H1 (cell line): ENCODE results near the gene TCF7. TPM values are rescaled to one million over a fixed set of nuclear protein-coding genes. Genes with fewer than 3 reads are reported as not detected.

Experiments used
- CTCF ChIA-PET: fragments of 300-600 bp; sonication (Branson Sonifier 250); formaldehyde crosslinking; loops from one replicate; lab custom pipeline; 2021; ENCODE audit not compliant: partially characterized antibody; lab: Charles Lee
- POLR2A ChIA-PET: fragments of 300-600 bp; sonication (Branson Sonifier 250); formaldehyde crosslinking; loops from one replicate; lab custom pipeline; 2021; ENCODE audit warnings: inconsistent platforms; ENCODE audit not compliant: partially characterized antibody; lab: Charles Lee
- DNase-seq, 2 experiments: peaks; one replicate each; pipeline versions ENCODE4 v3.0.0 to v3.0.0-alpha.2; 2010 to 2022; ENCODE audit warnings: low spot score in 2 of 2, low read depth in 1 of 2, mixed read lengths in 1 of 2
- FAIRE-seq: peaks from 2 replicates; lab custom pipeline; 2011; peaks lifted over from hg19 to GRCh38; lab: Jason Lieb, UNC
- H2AFZ ChIP-seq: 2 replicates; pipeline ENCODE4 v1.8.1; 2012; ENCODE audit warnings: low read length, inconsistent platforms
- H2AK5ac ChIP-seq: 2 replicates; pipeline ENCODE4 v1.6.1; 2013; ENCODE audit warnings: low read depth, low read length
- H2BK120ac ChIP-seq: replicated peaks from 2 replicates; pipeline ENCODE3; 2013; ENCODE audit warnings: low read depth, low read length, inconsistent platforms
- H2BK12ac ChIP-seq: 2 replicates; pipeline ENCODE4 v1.6.1; 2013; ENCODE audit warnings: low read depth, low read length
- H2BK15ac ChIP-seq: 2 replicates; pipeline ENCODE4 v1.6.1; 2013; ENCODE audit warnings: low read length
- H2BK20ac ChIP-seq: 2 replicates; pipeline ENCODE4 v1.6.1; 2013; ENCODE audit warnings: low read length
- H2BK5ac ChIP-seq: 2 replicates; pipeline ENCODE4 v1.6.1; 2013; ENCODE audit warnings: low read depth, low read length
- H3K14ac ChIP-seq: 2 replicates; pipeline ENCODE4 v1.6.1; 2013; ENCODE audit warnings: inconsistent platforms; ENCODE audit not compliant: insufficient read length
- H3K18ac ChIP-seq: 2 replicates; pipeline ENCODE4 v1.6.1; 2013; ENCODE audit warnings: low read length; ENCODE audit errors: extremely low read depth
- H3K23ac ChIP-seq: 2 replicates; pipeline ENCODE4 v1.6.1; 2013; ENCODE audit warnings: inconsistent platforms; ENCODE audit not compliant: insufficient read length
- H3K23me2 ChIP-seq: 2 replicates; pipeline ENCODE4 v1.6.1; 2013; ENCODE audit warnings: low read depth, low read length
- H3K27ac ChIP-seq: 2 replicates; pipeline ENCODE4 v1.6.1; 2011; ENCODE audit warnings: low read depth, low read length, inconsistent platforms
- H3K27me3 ChIP-seq, 4 experiments: replicated peaks in 1 of 4; 1 replicate in 1 of 4; 2 replicates in 3 of 4; pipeline versions ENCODE4 v1.6.1 to v1.8.1; 2011 to 2013; ENCODE audit warnings: low read length in 3 of 4, mild to moderate bottlenecking in 3 of 4, inconsistent platforms in 2 of 4, mixed read lengths in 2 of 4, moderate library complexity in 1 of 4; ENCODE audit not compliant: control insufficient read depth in 3 of 4, insufficient read depth in 3 of 4; ENCODE audit errors: extremely low read depth in 1 of 4
- H3K36me3 ChIP-seq, 4 experiments: 2 replicates each; pipeline versions ENCODE4 v1.6.1 to v1.8.1; 2011 to 2013; ENCODE audit warnings: mild to moderate bottlenecking in 4 of 4, low read length in 3 of 4, moderate library complexity in 2 of 4, control low read depth in 1 of 4, inconsistent platforms in 1 of 4; ENCODE audit not compliant: insufficient read depth in 4 of 4, control insufficient read depth in 2 of 4
- H3K4ac ChIP-seq: replicated peaks from 2 replicates; pipeline ENCODE3; 2013; ENCODE audit warnings: low read length, low read depth, mixed read lengths, inconsistent platforms; ENCODE audit not compliant: insufficient read length
- H3K4me1 ChIP-seq, 4 experiments: replicated peaks in 1 of 4; 1 replicate in 1 of 4; 2 replicates in 3 of 4; pipeline versions ENCODE4 v1.6.1 to v1.8.1; 2011 to 2013; ENCODE audit warnings: low read length in 3 of 4, inconsistent platforms in 2 of 4, mixed read lengths in 1 of 4; ENCODE audit not compliant: insufficient read depth in 4 of 4, control insufficient read depth in 3 of 4
- H3K4me2 ChIP-seq, 2 experiments: 2 replicates each; pipeline versions ENCODE4 v1.6.1 to v1.8.1; 2011 to 2013; ENCODE audit warnings: low read depth in 2 of 2, low read length in 2 of 2, control low read depth in 1 of 2, inconsistent platforms in 1 of 2, mild to moderate bottlenecking in 1 of 2; ENCODE audit not compliant: insufficient read depth in 1 of 2
- H3K4me3 ChIP-seq, 4 experiments: fragments of 200-600, 300-600 bp in 1 of 4; sonication (generic), shearing (Covaris generic), sonication (Bioruptor Twin) in 1 of 4; 2 replicates each; pipeline versions ENCODE4 v1.5.1 to v1.8.1; 2011 to 2016; ENCODE audit warnings: low read length in 4 of 4, low read depth in 3 of 4, control low read depth in 2 of 4, inconsistent platforms in 2 of 4, mild to moderate bottlenecking in 2 of 4, mixed read lengths in 1 of 4, moderate library complexity in 1 of 4; ENCODE audit not compliant: insufficient read depth in 2 of 4; ENCODE audit errors: extremely low read depth in 1 of 4
- H3K56ac ChIP-seq: replicated peaks from 2 replicates; pipeline ENCODE3; 2013; ENCODE audit warnings: low read depth, mild to moderate bottlenecking, mixed read lengths, low read length, inconsistent platforms; ENCODE audit not compliant: insufficient read length
- H3K79me1 ChIP-seq: 2 replicates; pipeline ENCODE4 v1.6.1; 2013; ENCODE audit warnings: low read depth, low read length, control low read depth
- H3K79me2 ChIP-seq, 2 experiments: 2 replicates each; pipeline versions ENCODE4 v1.6.1 to v1.8.1; 2012 to 2013; ENCODE audit warnings: low read length in 2 of 2, mild to moderate bottlenecking in 2 of 2, inconsistent platforms in 1 of 2; ENCODE audit not compliant: insufficient read depth in 2 of 2, control insufficient read depth in 1 of 2
- H3K9ac ChIP-seq, 4 experiments: replicated peaks in 1 of 4; 1 replicate in 1 of 4; 2 replicates in 3 of 4; pipeline versions ENCODE4 v1.6.1 to v1.8.1; 2011 to 2013; ENCODE audit warnings: low read depth in 3 of 4, low read length in 3 of 4, control low read depth in 2 of 4, mild to moderate bottlenecking in 2 of 4, moderate library complexity in 2 of 4, inconsistent platforms in 1 of 4; ENCODE audit errors: extremely low read depth in 1 of 4
- H3K9me3 ChIP-seq, 2 experiments: 2 replicates each; pipeline versions ENCODE4 v1.6.1 to v1.8.1; 2012 to 2013; ENCODE audit warnings: mild to moderate bottlenecking in 2 of 2, moderate library complexity in 2 of 2, control low read depth in 1 of 2, inconsistent platforms in 1 of 2, low read depth in 1 of 2, low read length in 1 of 2, mixed read lengths in 1 of 2; ENCODE audit not compliant: insufficient read depth in 2 of 2
- H4K20me1 ChIP-seq, 2 experiments: replicated peaks in 1 of 2; 2 replicates each; pipeline versions ENCODE3 to v1.8.1; 2011 to 2013; ENCODE audit warnings: inconsistent platforms in 2 of 2, low read length in 2 of 2, mild to moderate bottlenecking in 1 of 2; ENCODE audit not compliant: insufficient read depth in 2 of 2, control insufficient read depth in 1 of 2
- H4K5ac ChIP-seq: 2 replicates; pipeline ENCODE4 v1.6.1; 2013; ENCODE audit warnings: low read length, low read depth, mixed read lengths, inconsistent platforms; ENCODE audit not compliant: insufficient read length
- H4K8ac ChIP-seq: 2 replicates; pipeline ENCODE4 v1.8.0; 2013; ENCODE audit warnings: mild to moderate bottlenecking, moderate library complexity, low read length, inconsistent platforms; ENCODE audit not compliant: insufficient read depth; ENCODE audit errors: extremely low read depth
- H4K91ac ChIP-seq: replicated peaks from 2 replicates; pipeline ENCODE3; 2013; ENCODE audit warnings: low read length, mixed read lengths, inconsistent platforms; ENCODE audit not compliant: insufficient read length
- ASH2L ChIP-seq: fragments of 200-600, 300-600 bp; sonication (generic); IDR thresholded peaks from one replicate; pipeline ENCODE4 v1.7.1; 2017; ENCODE audit warnings: low read length
- CREB1 ChIP-seq: IDR thresholded peaks from 2 replicates; pipeline ENCODE4 v1.6.1; 2012; ENCODE audit warnings: inconsistent platforms
- CTCF ChIP-seq, 3 experiments: IDR thresholded peaks; 1 replicate in 2 of 3; 2 replicates in 1 of 3; pipeline versions ENCODE4 v1.5.1 to v1.6.1; 2011; ENCODE audit warnings: low read length in 3 of 3, mild to moderate bottlenecking in 3 of 3, inconsistent platforms in 2 of 3, low read depth in 1 of 3, moderate library complexity in 1 of 3; ENCODE audit not compliant: insufficient read depth in 1 of 3; ENCODE audit errors: control extremely low read depth in 1 of 3
- SP4 ChIP-seq: IDR thresholded peaks from 2 replicates; pipeline ENCODE4 v1.6.1; 2012; ENCODE audit warnings: low read length, inconsistent platforms
- WGBS, 2 experiments: shearing (Covaris generic) in 1 of 2; methylation state at CpG; one replicate each; pipeline versions ENCODE4 v1.1.6 to v1.1.7; 2013 to 2015; ENCODE audit warnings: low lambda C conversion rate in 2 of 2, mixed read lengths in 2 of 2, inconsistent platforms in 1 of 2, low coverage in 1 of 2, missing lambda C conversion rate in 1 of 2; ENCODE audit not compliant: insufficient replicate concordance in 2 of 2, insufficient coverage in 1 of 2, insufficient read length in 1 of 2; ENCODE audit errors: extremely low coverage in 1 of 2, missing lambda C conversion rate in 1 of 2; 5-methylcytosine and 5-hydroxymethylcytosine counted together
- polyA plus RNA-seq, 7 experiments: library from polyadenylated mRNA; depleted of rRNA in 3 of 7; stranded (reverse) in 5 of 7; unstranded in 2 of 7; fragments of >200 nt in 5 of 7; fragments of 200-250 nt in 2 of 7; gene quantifications; 1 replicate in 5 of 7; 2 replicates in 1 of 7; 4 replicates in 1 of 7; pipeline versions ENCODE4 v1.2.1 to v1.2.3, GENCODE V29; 2011 to 2013; ENCODE audit warnings: missing spikeins in 2 of 7, mixed read lengths in 2 of 7
- total RNA-seq: library from RNA; stranded (reverse); fragmentation: NEBNext Ultra II Directional; extraction: Animal tissue kit (Norgen Biotek cat#: 25700); gene quantifications from 2 replicates; pipeline ENCODE4 v1.2.1, GENCODE V29; 2021

Gene TCF7
- total and polyA plus RNA-seq, 2 of the 8 experiments (the other 6 are each of a cell fraction or from before 2014, with no cell fraction given): 4.7 to 8.5 TPM

- Histone ChIP-seq H2BK5ac (no peak overlapping the region), H3K18ac (no peak overlapping the region), H3K4me3 (no peak overlapping the region), H3K23me2 (no peaks in the 10 kb centered on the region; the same call in 1 of the 2 replicates), H2BK12ac (no peak overlapping the region), H3K4me2 (no peak overlapping the region), H3K14ac (no peak overlapping the region), H4K20me1 (peaks cover 0 to 7% of the 10 kb centered on the region in 2 experiments), H4K8ac (no peak overlapping the region), H4K91ac (no peak overlapping the region), H3K27me3 (no peaks in the 10 kb centered on the region), H3K9me3 (no peaks in the 10 kb centered on the region), H3K79me2 (no peaks in the 10 kb centered on the region), H3K27ac (no peak overlapping the region), H2BK15ac (no peak overlapping the region), H2AFZ (no peak overlapping the region), H2AK5ac (no peak overlapping the region), H3K56ac (no peak overlapping the region), H3K36me3 (no peaks in the 10 kb centered on the region), H3K4ac (no peak overlapping the region), H3K23ac (no peak overlapping the region), H3K9ac (no peak overlapping the region), H3K79me1 (peaks cover 3% of the 10 kb centered on the region; the same call in 1 of the 2 replicates), H2BK120ac (no peak overlapping the region), H2BK20ac (no peak overlapping the region), H3K4me1 (no peaks in the 10 kb centered on the region), H4K5ac (no peak overlapping the region)
- CTCF ChIA-PET: interaction anchor here (1.6 to 10.1 kb wide), 5 partner anchors 11 to 103 kb away, joined by 4 to 120 read pairs (median 6); partner anchors contain the start of gene SKP1
- WGBS, 2 experiments: 100% methylated on average over 1 of the region's 1 CpG; no CpG with 5 or more reads in 1 of the 2 experiments
- POLR2A ChIA-PET: interaction anchor here (1.0 to 5.7 kb wide), 4 partner anchors 9 to 34 kb away, joined by 3 to 50 read pairs (median 6); partner anchors contain the start of gene SKP1
- TF ChIP-seq CTCF (IDR thresholded peaks at IDR 0.05; ENCODE audit: control extremely low read depth in 1 of 3, insufficient read depth in 1 of 3, low read depth in 1 of 3, low read length in 3 of 3): no peak
- TF ChIP-seq ASH2L: no peak
- TF ChIP-seq CREB1: no peak
- no peak for TF ChIP-seq SP4
- DNase-seq (no peak), FAIRE-seq (no peak)
These were observed 73.6 kb downstream of the TCF7 start for GRCh38 chr5:134188092-134188491.
